Stimulated activated CD4-positive, alpha-beta T cell treated with anti-CD3 and anti-CD28 coated beads, Interleukin-12 subunit alpha, Interleukin-12 subunit beta, amount 100 ng/mL, for 48 hours (primary cell): ENCODE results near the gene EYA4.

Experiments
- DNase-seq, 3 donors: peaks; one replicate each; pipeline ENCODE4 v3.0.0-alpha.2; 2020; ENCODE audit warnings: low read depth in 2 of 3, low spot score in 1 of 3

EYA4 gene

DNA sequence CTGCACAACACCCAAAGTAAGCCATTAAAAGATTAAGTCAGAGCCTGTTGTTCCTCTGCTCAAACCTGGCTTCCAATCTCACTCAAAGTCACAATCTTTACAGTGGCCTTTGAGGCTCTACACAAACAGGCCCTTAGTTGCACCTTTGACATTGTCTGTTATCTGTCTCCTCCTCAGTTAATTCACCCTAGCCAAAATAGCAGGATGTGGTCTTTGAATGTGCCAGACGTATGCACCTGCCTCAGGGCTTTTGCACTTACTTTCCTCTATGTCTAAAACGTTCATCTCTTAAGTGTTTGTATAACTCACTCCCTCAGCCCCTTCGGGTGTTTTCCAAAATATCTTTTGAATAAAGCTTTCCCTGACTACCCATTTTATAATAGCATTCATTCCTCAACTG, 107.7 kb downstream of the EYA4 start:
- no peak for DNase-seq

GRCh38 chr6:133350928-133351327, 109.8 kb downstream of the EYA4 start:
- DNase-seq = no peak

GRCh38 chr6:133352046-133352445, 110.9 kb downstream of the EYA4 start:
- no peak for DNase-seq

DNA sequence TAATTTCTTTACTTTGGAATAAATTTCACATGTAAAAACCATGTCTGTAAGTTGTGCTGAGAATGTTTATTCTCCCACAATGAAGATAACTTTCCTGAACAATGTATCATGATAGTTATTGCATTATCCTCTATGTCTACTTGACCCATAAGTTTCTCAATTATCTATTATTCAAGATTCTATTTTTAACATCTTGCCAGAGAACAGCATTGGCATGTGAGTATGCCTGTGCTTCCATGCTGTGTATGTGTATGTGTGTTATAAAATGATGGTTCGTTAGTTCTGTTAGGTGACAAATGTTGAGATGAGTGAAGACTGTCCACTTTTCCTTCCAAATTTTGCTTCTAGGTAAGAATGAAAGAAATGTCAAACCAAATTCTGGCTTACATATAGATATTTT, 111.9 kb downstream of the EYA4 start:
- DNase-seq = no peak

GRCh38 chr6:133355922-133356321, 114.8 kb downstream of the EYA4 start:
- no peak for DNase-seq

- no peak for DNase-seq
Measured at GRCh38 chr6:133358574-133359150, 117.5 kb downstream of the EYA4 start.

GRCh38 chr6:133359256-133359655, 118.1 kb downstream of the EYA4 start:
- no peak for DNase-seq

GRCh38 chr6:133359760-133360159, 118.6 kb downstream of the EYA4 start:
- no peak for DNase-seq

DNA sequence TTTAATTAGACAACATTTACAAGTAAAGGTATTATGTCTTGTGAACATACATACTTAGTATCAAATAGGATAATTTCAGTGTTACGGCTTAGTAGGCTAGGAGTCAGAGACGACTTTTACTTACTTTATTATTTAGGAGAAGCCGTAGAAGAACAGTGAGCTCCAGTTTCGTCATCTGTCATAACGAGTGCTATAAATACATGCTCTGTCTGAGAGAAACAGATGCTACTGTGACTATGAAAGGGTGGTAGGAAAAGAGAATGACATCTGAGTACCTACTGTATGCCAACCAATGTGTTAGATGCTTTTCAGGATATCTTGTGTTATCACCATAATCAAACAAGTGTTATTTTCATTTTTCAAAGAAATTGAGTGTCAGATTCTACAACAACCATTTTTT, 119.0 kb downstream of the EYA4 start:
- no peak for DNase-seq

DNA sequence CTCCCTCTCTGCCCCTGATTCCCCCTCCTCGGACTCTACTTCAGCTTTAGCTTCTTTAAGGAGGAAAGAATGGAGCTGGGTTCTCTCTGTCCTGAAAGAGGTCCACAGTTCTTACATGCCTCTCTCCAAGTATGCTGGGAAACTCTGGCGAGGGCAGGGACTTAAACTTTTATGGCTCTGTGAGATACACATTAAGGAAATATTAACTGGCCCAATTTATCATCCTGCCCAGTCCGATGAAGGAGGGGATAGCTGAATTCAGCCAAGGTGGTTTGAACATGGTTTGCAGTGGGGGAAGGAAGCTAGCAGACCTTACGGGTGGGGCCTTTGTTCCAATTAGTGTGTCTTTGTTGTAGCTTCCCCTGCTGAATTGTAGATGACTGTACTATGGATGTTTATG, 121.7 kb downstream of the EYA4 start:
- no peak for DNase-seq

GRCh38 chr6:133368664-133369063, 127.5 kb downstream of the EYA4 start:
- DNase-seq = no peak

DNA sequence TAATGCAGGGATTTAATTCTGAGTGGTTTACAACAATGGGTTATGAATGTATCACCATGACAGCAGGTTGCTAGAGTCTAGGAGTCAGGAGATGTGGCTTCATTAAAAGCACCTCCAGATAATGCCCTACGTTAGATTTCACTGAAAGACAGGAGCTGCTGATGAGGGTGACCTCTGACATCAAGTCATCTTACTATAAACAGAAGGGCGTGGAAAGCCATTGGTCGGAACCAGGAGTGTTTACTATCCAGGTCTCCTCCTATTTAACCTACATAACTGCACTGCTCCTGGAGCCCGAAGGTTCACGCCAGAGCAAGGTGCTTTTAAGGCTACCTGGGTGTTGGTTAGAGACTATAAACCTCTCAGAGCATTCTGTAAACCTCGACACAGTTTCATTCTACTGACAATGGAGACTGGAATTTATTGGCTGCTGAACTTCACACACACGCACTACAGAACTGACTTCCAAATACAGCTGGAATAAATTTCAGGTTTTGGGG, 128.7 kb downstream of the EYA4 start:
- DNase-seq = no peak

DNA sequence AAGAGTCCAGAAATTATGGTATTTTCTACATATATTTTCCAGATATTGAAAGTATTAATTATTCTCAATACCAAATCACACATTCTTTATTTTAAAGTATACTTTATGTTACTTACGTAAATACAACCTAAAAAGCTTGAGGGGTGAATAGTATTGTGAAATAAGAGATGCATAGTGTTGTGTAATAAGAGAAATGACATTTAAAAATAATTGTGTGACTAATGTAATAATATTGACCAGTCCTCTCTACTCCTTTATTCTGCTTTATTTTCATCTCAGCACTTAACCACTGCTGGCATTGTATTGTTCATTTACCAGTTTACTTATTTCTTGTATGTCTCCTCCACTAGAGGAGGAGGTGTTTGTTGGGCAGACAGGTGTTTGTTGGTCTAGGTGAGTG, 135.6 kb downstream of the EYA4 start:
- DNase-seq = no peak

DNA sequence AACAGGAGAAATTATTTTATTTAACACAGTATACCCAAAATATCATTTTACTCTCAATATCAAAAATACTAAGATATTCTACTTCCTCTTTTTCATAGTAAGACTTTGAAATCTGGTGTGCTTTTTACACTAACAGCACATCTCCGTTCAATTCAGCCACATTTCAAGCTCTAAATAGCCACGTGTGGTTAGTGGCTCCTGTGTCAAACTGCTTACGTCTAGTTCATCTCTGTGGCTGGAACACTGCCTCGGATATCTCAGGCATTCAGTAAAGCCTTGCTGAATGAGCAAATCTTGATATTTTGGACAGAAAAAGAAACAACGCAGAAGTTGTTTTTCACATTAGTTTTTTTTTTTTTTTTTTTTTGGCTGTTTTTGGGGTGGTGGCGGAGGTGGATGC, 136.1 kb downstream of the EYA4 start:
- DNase-seq = no peak

DNA sequence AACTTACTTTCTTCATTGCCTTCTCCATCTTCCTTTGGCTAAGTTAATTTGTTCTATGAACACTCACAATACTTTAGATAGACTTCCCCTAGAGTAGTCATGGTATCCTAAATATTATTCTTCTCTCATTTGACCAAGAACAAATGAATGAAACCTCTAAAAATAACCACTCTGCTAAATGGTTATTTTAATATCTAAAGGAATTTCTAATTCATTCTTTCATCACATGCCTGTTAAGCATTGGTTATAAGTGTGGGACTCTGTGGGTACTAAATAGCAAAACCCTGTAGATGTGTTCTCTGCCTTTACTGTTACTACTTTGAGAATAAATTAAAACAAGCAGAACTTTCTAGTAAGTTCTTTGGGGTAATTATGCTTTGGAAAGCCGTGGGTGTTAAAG, 138.9 kb downstream of the EYA4 start:
- DNase-seq = no peak

GRCh38 chr6:133380723-133381122, 139.6 kb downstream of the EYA4 start:
- DNase-seq = no peak

DNA sequence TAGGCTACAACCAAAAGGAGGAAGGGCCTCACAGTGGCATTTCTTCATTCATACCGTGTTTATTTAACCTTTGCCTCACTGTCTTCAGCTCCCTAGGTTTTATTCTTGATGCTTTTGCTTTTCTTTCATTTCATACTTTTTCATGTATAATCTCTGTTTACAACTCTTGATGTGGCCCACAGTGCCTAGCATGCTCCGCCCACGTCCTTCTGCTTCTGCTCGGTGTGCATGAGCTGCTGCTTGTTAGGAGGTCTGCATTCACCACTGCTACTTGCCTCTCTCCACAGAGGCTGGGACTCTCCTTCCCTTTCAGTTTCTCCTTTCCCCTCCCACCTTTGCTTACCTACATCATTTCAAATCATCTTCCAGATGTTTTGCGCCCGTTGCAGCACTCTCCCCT, 147.6 kb downstream of the EYA4 start:
- DNase-seq = no peak

- no peak for DNase-seq
Measured at GRCh38 chr6:133390168-133390567, 149.0 kb downstream of the EYA4 start.

GRCh38 chr6:133392015-133392414, 150.9 kb downstream of the EYA4 start:
- DNase-seq = no peak

- no peak for DNase-seq
Measured at GRCh38 chr6:133392641-133393040, 151.5 kb downstream of the EYA4 start.

GRCh38 chr6:133393891-133394290, 152.7 kb downstream of the EYA4 start:
- no peak for DNase-seq

GRCh38 chr6:133394630-133395029, 153.5 kb downstream of the EYA4 start:
- no peak for DNase-seq

GRCh38 chr6:133396233-133396983, 155.3 kb downstream of the EYA4 start:
- DNase-seq = no peak
